NCI-H345 treated with DMSO at 0.1 percent for 48 hours (cell line): ENCODE results near the gene FGD2.

ENCODE experiments used
- DNase-seq: peaks from one replicate; lab custom pipeline; 2025; ENCODE audit not compliant: unreplicated experiment; lab: John Stamatoyannopoulos, UW

FGD2 gene

GRCh38 chr6:36970892-36971842 lies 34.3 kb upstream of the FGD2 start:
- DNase-seq, result no peak

- DNase-seq, result no peak
Measured at GRCh38 chr6:36971921-36972673, 33.4 kb upstream of the FGD2 start.

GRCh38 chr6:36973190-36973589 lies 32.3 kb upstream of the FGD2 start:
- no peak for DNase-seq

- no peak for DNase-seq
Measured at GRCh38 chr6:36973647-36974046, 31.8 kb upstream of the FGD2 start.

- no peak for DNase-seq
Measured at GRCh38 chr6:36975231-36976006, 30.0 kb upstream of the FGD2 start.

- DNase-seq, result no peak
Measured at GRCh38 chr6:36976007-36976264, 29.5 kb upstream of the FGD2 start.

GRCh38 chr6:36976509-36976908 lies 28.9 kb upstream of the FGD2 start:
- no peak for DNase-seq

GRCh38 chr6:36976931-36977330 lies 28.5 kb upstream of the FGD2 start:
- DNase-seq, result no peak

GRCh38 chr6:36977470-36977941 lies 27.9 kb upstream of the FGD2 start:
- DNase-seq, result no peak

GRCh38 chr6:36978421-36979346 lies 26.8 kb upstream of the FGD2 start:
- no peak for DNase-seq

GRCh38 chr6:36979347-36979742 lies 26.1 kb upstream of the FGD2 start:
- no peak for DNase-seq

- DNase-seq, result no peak
Measured at GRCh38 chr6:36980129-36980528, 25.3 kb upstream of the FGD2 start.

- peak; percentile 83 for DNase-seq
Measured at GRCh38 chr6:36980876-36981619, 24.4 kb upstream of the FGD2 start.

- no peak for DNase-seq
Measured at GRCh38 chr6:36983538-36983937, 21.9 kb upstream of the FGD2 start.

- no peak for DNase-seq
Measured at GRCh38 chr6:36984581-36985416, 20.7 kb upstream of the FGD2 start.

- DNase-seq, result no peak
Measured at GRCh38 chr6:36985417-36985807, 20.0 kb upstream of the FGD2 start.

GRCh38 chr6:36985808-36986703 lies 19.4 kb upstream of the FGD2 start, which contains the start of gene MTCH1:
Gene MTCH1 (minus strand): TSS chr6:36986196. CDS start chr6:36986173, 23 bp downstream.
- DNase-seq, result peak; percentile 74

- no peak for DNase-seq
Measured at GRCh38 chr6:36986704-36987047, 18.8 kb upstream of the FGD2 start.
